ENCODE results near the gene TEC. TPM values are rescaled to one million over a fixed set of nuclear protein-coding genes. Genes with fewer than 3 reads are reported as not detected.

The TEC gene
- total and polyA plus RNA-seq, 8 donors, result 4.5 to 10.6 (median 7.6) TPM

- H3K4me3 ChIP-seq, result no peak overlapping the region
- TF ChIP-seq CTCF (IDR thresholded peaks at IDR 0.05), result no peak
- no peaks in the 10 kb centered on the region for H3K36me3 ChIP-seq
- no peaks in the 10 kb centered on the region for H3K4me1 ChIP-seq
- H3K27ac ChIP-seq, result no peak overlapping the region
- H3K27me3 ChIP-seq, result no peaks in the 10 kb centered on the region
- intact Hi-C loops (cut with DNase I), result no loop called here
- DNase-seq, result no peak
- no peak for ATAC-seq
- H3K9me3 ChIP-seq, result no peaks in the 10 kb centered on the region
Measured at GRCh38 chr4:48307528-48307927, 37.9 kb upstream of the TEC start.

GRCh38 chr4:48305508-48305907 lies 35.9 kb upstream of the TEC start:
- DNase-seq (no peak), ATAC-seq (no peak)
- Histone ChIP-seq H3K4me3 (no peak overlapping the region), H3K36me3 (no peaks in the 10 kb centered on the region), H3K27ac (no peak overlapping the region), H3K9me3 (no peaks in the 10 kb centered on the region), H3K27me3 (no peaks in the 10 kb centered on the region), H3K4me1 (no peaks in the 10 kb centered on the region)
- no peak for TF ChIP-seq CTCF (IDR thresholded peaks at IDR 0.05)
- intact Hi-C loops (cut with DNase I), result no loop called here

- Histone ChIP-seq H3K9me3 (no peaks in the 10 kb centered on the region), H3K4me3 (no peak overlapping the region), H3K4me1 (no peaks in the 10 kb centered on the region), H3K27ac (no peak overlapping the region), H3K27me3 (no peaks in the 10 kb centered on the region), H3K36me3 (no peaks in the 10 kb centered on the region)
- ATAC-seq (no peak), DNase-seq (no peak)
- no peak for TF ChIP-seq CTCF (IDR thresholded peaks at IDR 0.05)
- intact Hi-C loops (cut with DNase I), result no loop called here
Measured at GRCh38 chr4:48300004-48300403, 30.4 kb upstream of the TEC start.

GRCh38 chr4:48299560-48299959 lies 29.9 kb upstream of the TEC start:
- Histone ChIP-seq H3K4me1 (no peaks in the 10 kb centered on the region), H3K27ac (no peak overlapping the region), H3K36me3 (no peaks in the 10 kb centered on the region), H3K9me3 (no peaks in the 10 kb centered on the region), H3K4me3 (no peak overlapping the region), H3K27me3 (no peaks in the 10 kb centered on the region)
- intact Hi-C loops (cut with DNase I), result no loop called here
- ATAC-seq (no peak), DNase-seq (no peak)
- TF ChIP-seq CTCF (IDR thresholded peaks at IDR 0.05), result no peak

- DNase-seq (no peak), ATAC-seq (no peak)
- Histone ChIP-seq H3K4me3 (no peak overlapping the region), H3K36me3 (no peaks in the 10 kb centered on the region), H3K27me3 (no peaks in the 10 kb centered on the region), H3K4me1 (no peaks in the 10 kb centered on the region), H3K27ac (no peak overlapping the region), H3K9me3 (no peaks in the 10 kb centered on the region)
- TF ChIP-seq CTCF (IDR thresholded peaks at IDR 0.05), result no peak
- intact Hi-C loops (cut with DNase I), result no loop called here
Measured at GRCh38 chr4:48297256-48297846, 27.7 kb upstream of the TEC start.

All from left lung (tissue), 10 donors.